Upper lobe of left lung (tissue), 6 donors: ENCODE measurements around the gene BANP. TPM values are rescaled to one million over a fixed set of nuclear protein-coding genes. Genes with fewer than 3 reads are reported as not detected.

Source experiments
- ATAC-seq, 2 donors: fragments of 200-7000 bp; cut with Tn5 transposase; one replicate each; pipeline ENCODE4 v1.9.1; 2022; ENCODE audit warnings: mild to moderate bottlenecking in 2 of 2, moderate library complexity in 2 of 2; ENCODE audit not compliant: low FRiP score in 2 of 2
- DNase-seq, 2 donors: peaks; one replicate each; pipeline ENCODE4 v3.0.0-alpha.2; 2019 to 2020
- H3K27ac ChIP-seq, 4 donors: fragments of 200-600 bp; sonication (generic); one replicate each; pipeline ENCODE4 v1.5.1; 2016 to 2019
- H3K27me3 ChIP-seq, 4 donors: fragments of 200-600 bp; sonication (generic); one replicate each; pipeline ENCODE4 v1.5.1; 2017 to 2019
- H3K36me3 ChIP-seq, 4 donors: fragments of 200-600 bp; sonication (generic); one replicate each; pipeline ENCODE4 v1.5.1; 2016 to 2019
- H3K4me1 ChIP-seq, 4 donors: fragments of 200-600 bp; sonication (generic); one replicate each; pipeline ENCODE4 v1.5.1; 2018 to 2019
- H3K4me3 ChIP-seq, 4 donors: fragments of 200-600 bp; sonication (generic); one replicate each; pipeline ENCODE4 v1.5.1; 2017 to 2019; ENCODE audit warnings: mild to moderate bottlenecking in 2 of 4, moderate library complexity in 1 of 4
- H3K9me3 ChIP-seq, 4 donors: fragments of 200-600 bp; sonication (generic); one replicate each; pipeline ENCODE4 v1.5.1; 2018 to 2019
- EP300 ChIP-seq, 4 donors: sonication (generic); formaldehyde crosslinking; IDR thresholded peaks; one replicate each; pipeline ENCODE4 v1.5.1; 2017; ENCODE audit warnings: antibody characterized with exemption in 4 of 4, control low read depth in 2 of 4
- POLR2A ChIP-seq, 4 donors: fragments of 450-650 bp; IDR thresholded peaks; one replicate each; pipeline ENCODE4 v1.5.1; 2016 to 2017; ENCODE audit warnings: antibody characterized with exemption in 4 of 4, mild to moderate bottlenecking in 2 of 4
- POLR2AphosphoS5 ChIP-seq, 2 donors: sonication (generic); formaldehyde crosslinking; IDR thresholded peaks; one replicate each; pipeline ENCODE4 v1.5.1; 2017; ENCODE audit warnings: antibody characterized with exemption in 2 of 2
- whole genome bisulfite sequencing, 2 donors: methylation state at CpG; one replicate each; pipeline ENCODE4 v1.1.5; 2017 to 2018; 5-methylcytosine and 5-hydroxymethylcytosine counted together
- total RNA-seq, 6 donors: library from RNA; depleted of rRNA in 4 of 6; stranded (reverse); fragments of >200 nt in 4 of 6; gene quantifications; one replicate each; pipeline versions ENCODE4 v1.1.0 to v1.2.1, GENCODE V29; 2016 to 2021
- TF ChIP-seq, protein P1 (sequence below), 6 experiments: fragments of 450-650 bp in 4 of 6; fragments of 200-600 bp in 2 of 6; sonication (generic) in 2 of 6; IDR thresholded peaks; one replicate each; pipeline ENCODE4 v1.5.1; 2016 to 2019; ENCODE audit warnings: antibody characterized with exemption in 6 of 6
- donor health status: DM: no; HTN: no; CAD: no; lungs with moderate emphysema.
- donor health status: DM: no; HTN: yes; CAD: no; lungs with severe emphysema.

The BANP gene
- total RNA-seq, 6 donors from 2014 or later, result 15.2 to 47.1 (median 24.4) TPM

DNA sequence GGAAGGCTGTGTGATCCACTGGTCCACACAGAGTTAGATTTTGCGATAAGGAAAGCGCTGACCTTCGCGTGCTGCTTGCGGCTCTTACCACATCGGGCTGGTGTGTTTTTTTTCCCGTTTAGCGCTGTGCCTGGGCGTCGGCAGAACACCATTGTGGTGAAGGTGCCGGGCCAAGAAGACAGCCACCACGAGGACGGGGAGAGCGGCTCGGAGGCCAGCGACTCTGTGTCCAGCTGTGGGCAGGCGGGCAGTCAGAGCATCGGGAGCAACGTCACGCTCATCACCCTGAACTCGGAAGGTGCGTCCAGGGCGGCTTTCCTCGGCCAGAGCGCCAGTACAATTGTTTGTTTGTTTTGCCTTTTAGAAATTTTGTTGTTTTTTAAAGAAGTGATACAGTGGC, 54.7 kb downstream of the BANP start:
- peaks cover 0 to 70% (median 26%) of the 10 kb centered on the region in 4 donors for H3K36me3 ChIP-seq
- TF ChIP-seq, protein P1, sequence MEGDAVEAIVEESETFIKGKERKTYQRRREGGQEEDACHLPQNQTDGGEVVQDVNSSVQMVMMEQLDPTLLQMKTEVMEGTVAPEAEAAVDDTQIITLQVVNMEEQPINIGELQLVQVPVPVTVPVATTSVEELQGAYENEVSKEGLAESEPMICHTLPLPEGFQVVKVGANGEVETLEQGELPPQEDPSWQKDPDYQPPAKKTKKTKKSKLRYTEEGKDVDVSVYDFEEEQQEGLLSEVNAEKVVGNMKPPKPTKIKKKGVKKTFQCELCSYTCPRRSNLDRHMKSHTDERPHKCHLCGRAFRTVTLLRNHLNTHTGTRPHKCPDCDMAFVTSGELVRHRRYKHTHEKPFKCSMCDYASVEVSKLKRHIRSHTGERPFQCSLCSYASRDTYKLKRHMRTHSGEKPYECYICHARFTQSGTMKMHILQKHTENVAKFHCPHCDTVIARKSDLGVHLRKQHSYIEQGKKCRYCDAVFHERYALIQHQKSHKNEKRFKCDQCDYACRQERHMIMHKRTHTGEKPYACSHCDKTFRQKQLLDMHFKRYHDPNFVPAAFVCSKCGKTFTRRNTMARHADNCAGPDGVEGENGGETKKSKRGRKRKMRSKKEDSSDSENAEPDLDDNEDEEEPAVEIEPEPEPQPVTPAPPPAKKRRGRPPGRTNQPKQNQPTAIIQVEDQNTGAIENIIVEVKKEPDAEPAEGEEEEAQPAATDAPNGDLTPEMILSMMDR (IDR thresholded peaks at IDR 0.05), result no peak
- TF ChIP-seq POLR2AphosphoS5 (IDR thresholded peaks at IDR 0.05) (no peak), POLR2A (IDR thresholded peaks at IDR 0.05) (no peak), EP300 (IDR thresholded peaks at IDR 0.05) (no peak)
- 96 to 97% methylated on average over 25 of the region's 25 CpGs for WGBS, 2 donors
- no peak overlapping the region for H3K27ac ChIP-seq
- no peaks in the 10 kb centered on the region for H3K27me3 ChIP-seq
- DNase-seq (peak in 1 of 2 donors; percentile 52), ATAC-seq (no peak)
- no peaks in the 10 kb centered on the region for H3K9me3 ChIP-seq
- no peaks in the 10 kb centered on the region for H3K4me1 ChIP-seq
- no peak overlapping the region for H3K4me3 ChIP-seq

DNA sequence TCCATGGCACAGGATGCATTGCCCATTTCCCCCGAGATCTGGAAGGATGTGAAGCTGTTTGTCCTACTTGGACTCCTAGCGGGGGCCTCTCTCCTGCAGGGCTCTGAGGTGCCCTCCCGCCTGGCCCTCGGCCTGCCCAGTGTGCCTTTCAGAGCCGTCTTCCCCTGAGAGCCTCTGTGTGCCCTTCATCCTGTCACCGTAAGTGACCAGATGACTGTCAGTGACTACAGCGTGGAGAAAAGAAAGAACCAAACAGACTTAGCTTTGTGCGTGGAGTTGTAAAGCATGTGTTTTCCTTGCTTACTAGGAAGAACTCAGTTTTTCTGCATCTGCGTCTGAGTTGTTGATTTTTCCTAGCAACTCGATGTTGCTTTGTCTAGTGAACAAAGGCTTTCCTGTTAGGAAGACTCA, 56.1 kb downstream of the BANP start:
- Histone ChIP-seq H3K4me1 (no peaks in the 10 kb centered on the region), H3K4me3 (no peak overlapping the region), H3K36me3 (peaks cover 0 to 72% (median 27%) of the 10 kb centered on the region in 4 donors), H3K27ac (no peak overlapping the region), H3K27me3 (no peaks in the 10 kb centered on the region), H3K9me3 (no peaks in the 10 kb centered on the region)
- 81 to 90% methylated on average over 10 of the region's 10 CpGs for WGBS, 2 donors
- TF ChIP-seq EP300 (IDR thresholded peaks at IDR 0.05), result no peak
- TF ChIP-seq POLR2A (IDR thresholded peaks at IDR 0.05), result no peak
- TF ChIP-seq, protein P1 (IDR thresholded peaks at IDR 0.05), result no peak
- ATAC-seq (no peak), DNase-seq (no peak)

DNA sequence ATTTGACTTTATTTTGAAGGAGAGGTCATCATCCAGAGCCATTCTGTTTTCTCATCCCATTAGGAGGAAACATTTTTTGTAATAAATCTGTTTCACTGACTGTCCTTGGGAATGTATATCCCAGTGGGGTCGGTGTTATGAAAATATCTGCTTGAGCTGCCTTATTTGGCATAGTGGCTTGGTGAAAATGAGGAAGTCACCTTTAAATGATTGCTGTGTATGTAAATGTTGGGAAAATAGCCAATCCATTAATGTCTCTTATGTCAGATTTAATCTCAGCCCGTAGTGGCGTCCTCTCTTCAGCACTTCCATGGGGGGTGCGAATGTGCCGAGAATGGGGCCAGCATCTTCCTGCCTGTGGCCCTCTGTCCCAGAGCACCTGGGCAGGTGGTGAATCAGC, 57.6 kb downstream of the BANP start:
- peaks cover 0 to 8% (median 3%) of the 10 kb centered on the region in 4 donors for H3K4me1 ChIP-seq
- no peaks in the 10 kb centered on the region for H3K27me3 ChIP-seq
- ATAC-seq, result no peak
- WGBS, 2 donors, result 73 to 86% methylated on average over 5 of the region's 5 CpGs
- no peak overlapping the region for H3K4me3 ChIP-seq
- peaks cover 0 to 74% (median 29%) of the 10 kb centered on the region in 4 donors for H3K36me3 ChIP-seq
- no peak overlapping the region for H3K27ac ChIP-seq
- TF ChIP-seq, protein P1 (IDR thresholded peaks at IDR 0.05), result no peak
- TF ChIP-seq POLR2AphosphoS5 (IDR thresholded peaks at IDR 0.05) (no peak), POLR2A (IDR thresholded peaks at IDR 0.05) (no peak), EP300 (IDR thresholded peaks at IDR 0.05) (no peak)
- H3K9me3 ChIP-seq, result no peaks in the 10 kb centered on the region
- no peak for DNase-seq

DNA sequence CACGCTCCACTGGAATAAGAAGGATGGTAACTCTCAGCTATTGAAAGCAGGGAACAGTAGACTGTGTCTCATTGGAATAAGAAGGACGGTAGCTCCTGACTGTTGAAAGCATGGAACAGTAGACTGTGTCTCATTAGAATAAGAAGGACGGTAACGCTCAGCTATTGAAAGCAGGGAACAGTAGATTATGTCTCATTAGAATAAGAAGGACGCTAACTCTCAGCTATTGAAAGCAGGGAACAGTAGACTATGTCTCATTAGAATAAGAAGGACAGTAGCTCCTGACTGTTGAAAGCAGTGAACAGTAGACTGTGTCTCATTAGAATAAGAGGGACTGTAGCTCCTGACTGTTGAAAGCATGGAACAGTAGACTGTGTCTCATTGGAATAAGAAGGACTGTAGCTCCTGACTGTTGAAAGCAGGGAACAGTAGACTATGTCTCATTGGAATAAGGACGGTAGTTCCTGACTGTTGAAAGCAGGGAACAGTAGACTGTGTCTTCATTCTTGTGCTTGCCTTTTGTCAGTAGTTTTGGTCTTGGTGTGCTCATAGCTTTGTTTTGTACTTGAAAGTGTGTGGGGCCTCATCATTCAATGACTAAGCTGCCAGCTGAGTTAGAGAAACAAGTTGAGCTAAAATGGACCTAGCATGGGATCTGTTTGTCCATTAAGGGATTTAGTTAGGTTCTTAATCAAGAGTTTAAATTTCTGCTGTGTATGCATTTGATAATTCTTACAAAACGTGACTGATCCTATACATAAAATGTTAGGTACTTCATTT, 58.5 kb downstream of the BANP start:
- Histone ChIP-seq H3K4me3 (no peak overlapping the region), H3K9me3 (no peaks in the 10 kb centered on the region), H3K4me1 (peaks cover 0 to 17% (median 10%) of the 10 kb centered on the region in 4 donors), H3K27ac (no peak overlapping the region), H3K36me3 (peaks cover 0 to 65% (median 22%) of the 10 kb centered on the region in 4 donors), H3K27me3 (no peaks in the 10 kb centered on the region)
- no peak for ATAC-seq
- WGBS, 2 donors, result 91 to 93% methylated on average over 7 of the region's 7 CpGs
- no peak for DNase-seq
- TF ChIP-seq POLR2A (IDR thresholded peaks at IDR 0.05), result no peak
- no peak for TF ChIP-seq POLR2AphosphoS5 (IDR thresholded peaks at IDR 0.05)
- no peak for TF ChIP-seq EP300 (IDR thresholded peaks at IDR 0.05)
- TF ChIP-seq, protein P1 (IDR thresholded peaks at IDR 0.05), result no peak
